Measurements from ENCODE around the gene GPR39.
A peak's percentile ranks its signal among the peaks of the same experiment; 100 is the strongest.

GPR39 gene

GRCh38 chr2:132438691-132439090 lies 22.1 kb downstream of the GPR39 start:
- no peaks in the 10 kb centered on the region for H3K36me3 ChIP-seq (replicated peaks)
- H3K27ac ChIP-seq = peak overlapping the region; percentile 88
- H3K27me3 ChIP-seq (replicated peaks) = no peaks in the 10 kb centered on the region
- H3K4me3 ChIP-seq (ENCODE audit: low read depth, low read length) = no peak overlapping the region
- TF ChIP-seq CTCF (IDR thresholded peaks at IDR 0.05; ENCODE audit: low read depth, low read length, missing control alignments) = no peak
- DNase-seq = peak; percentile 87
- in situ Hi-C loops (cut with HindIII; ENCODE audit: low pct_ligation_motif_present, low sequenced_read_pairs) = no loop called here

GRCh38 chr2:132439703-132440398 lies 23.2 kb downstream of the GPR39 start:
- H3K27me3 ChIP-seq (replicated peaks) = no peaks in the 10 kb centered on the region
- no peak overlapping the region for H3K4me3 ChIP-seq (ENCODE audit: low read depth, low read length)
- peak; percentile 2 for TF ChIP-seq CTCF (IDR thresholded peaks at IDR 0.05; ENCODE audit: low read depth, low read length, missing control alignments)
- no peaks in the 10 kb centered on the region for H3K36me3 ChIP-seq (replicated peaks)
- no peak for DNase-seq
- in situ Hi-C loops (cut with HindIII; ENCODE audit: low pct_ligation_motif_present, low sequenced_read_pairs) = no loop called here
- H3K27ac ChIP-seq = peak overlapping the region; percentile 88

GRCh38 chr2:132441051-132441450 lies 24.4 kb downstream of the GPR39 start:
- H3K27me3 ChIP-seq (replicated peaks) = no peaks in the 10 kb centered on the region
- H3K27ac ChIP-seq = no peak overlapping the region
- in situ Hi-C loops (cut with HindIII; ENCODE audit: low pct_ligation_motif_present, low sequenced_read_pairs) = no loop called here
- no peak for DNase-seq
- no peak for TF ChIP-seq CTCF (IDR thresholded peaks at IDR 0.05; ENCODE audit: low read depth, low read length, missing control alignments)
- H3K36me3 ChIP-seq (replicated peaks) = no peaks in the 10 kb centered on the region
- H3K4me3 ChIP-seq (ENCODE audit: low read depth, low read length) = no peak overlapping the region

- no peaks in the 10 kb centered on the region for H3K36me3 ChIP-seq (replicated peaks)
- in situ Hi-C loops (cut with HindIII; ENCODE audit: low pct_ligation_motif_present, low sequenced_read_pairs) = no loop called here
- H3K27me3 ChIP-seq (replicated peaks) = no peaks in the 10 kb centered on the region
- no peak overlapping the region for H3K27ac ChIP-seq
- H3K4me3 ChIP-seq (ENCODE audit: low read depth, low read length) = no peak overlapping the region
- TF ChIP-seq CTCF (IDR thresholded peaks at IDR 0.05; ENCODE audit: low read depth, low read length, missing control alignments) = no peak
- no peak for DNase-seq
Measured at GRCh38 chr2:132442278-132442677, 25.7 kb downstream of the GPR39 start.

GRCh38 chr2:132443106-132443505 lies 26.5 kb downstream of the GPR39 start:
- no peak for DNase-seq
- in situ Hi-C loops (cut with HindIII; ENCODE audit: low pct_ligation_motif_present, low sequenced_read_pairs) = no loop called here
- no peaks in the 10 kb centered on the region for H3K36me3 ChIP-seq (replicated peaks)
- H3K27me3 ChIP-seq (replicated peaks) = no peaks in the 10 kb centered on the region
- H3K4me3 ChIP-seq (ENCODE audit: low read depth, low read length) = no peak overlapping the region
- H3K27ac ChIP-seq = no peak overlapping the region
- TF ChIP-seq CTCF (IDR thresholded peaks at IDR 0.05; ENCODE audit: low read depth, low read length, missing control alignments) = no peak

GRCh38 chr2:132446444-132446843 lies 29.8 kb downstream of the GPR39 start:
- Histone ChIP-seq H3K36me3 (replicated peaks) (no peaks in the 10 kb centered on the region), H3K27ac (no peak overlapping the region), H3K27me3 (replicated peaks) (no peaks in the 10 kb centered on the region), H3K4me3 (ENCODE audit: low read depth, low read length) (no peak overlapping the region)
- TF ChIP-seq CTCF (IDR thresholded peaks at IDR 0.05; ENCODE audit: low read depth, low read length, missing control alignments) = no peak
- DNase-seq = no peak
- in situ Hi-C loops (cut with HindIII; ENCODE audit: low pct_ligation_motif_present, low sequenced_read_pairs) = no loop called here

Data from brain microvascular endothelial cell (primary cell).